ENCODE data around the gene SAT1. TPM values are rescaled to one million over a fixed set of nuclear protein-coding genes. Genes with fewer than 3 reads are reported as not detected.
A peak's percentile ranks its signal among the peaks of the same experiment; 100 is the strongest.

Gene SAT1
- polyA plus RNA-seq, 1 donor (not counting 4 experiments of a cell fraction or from before 2014, with no cell fraction given) = 1,607 TPM

GRCh38 chrX:23826216-23826615 is 43.2 kb downstream of the SAT1 start:
- Histone ChIP-seq H2AFZ (ENCODE audit: control insufficient read depth, low read length) (no peak overlapping the region), H3K4me2 (ENCODE audit: control insufficient read depth, extremely low read depth, insufficient read depth, low read depth, low read length) (no peak overlapping the region), H3K4me3 (ENCODE audit: control insufficient read depth in 2 of 3, extremely low read depth in 1 of 3, insufficient read depth in 2 of 3, low read depth in 1 of 3, low read length in 3 of 3) (no peak overlapping the region), H3K79me2 (ENCODE audit: control insufficient read depth, insufficient read depth, low read length) (no peaks in the 10 kb centered on the region), H3K4me1 (ENCODE audit: control insufficient read depth, extremely low read depth, insufficient read depth, low read length) (no peaks in the 10 kb centered on the region), H3K9ac (ENCODE audit: control insufficient read depth, extremely low read depth, insufficient read depth, low read length) (no peak overlapping the region), H3K9me1 (ENCODE audit: control insufficient read depth, extremely low read depth, insufficient read depth, low read length) (no peaks in the 10 kb centered on the region), H3K27ac (ENCODE audit: control insufficient read depth, insufficient read depth, low read length) (no peak overlapping the region), H4K20me1 (ENCODE audit: control insufficient read depth, extremely low read depth, insufficient read depth, low read length) (no peaks in the 10 kb centered on the region), H3K27me3 (ENCODE audit: control insufficient read depth, extremely low read depth, insufficient read depth, low read length) (no peaks in the 10 kb centered on the region), H3K36me3 (ENCODE audit: control insufficient read depth in 2 of 2, extremely low read depth in 1 of 2, insufficient read depth in 2 of 2, low read length in 2 of 2) (no peaks in the 10 kb centered on the region), H3K9me3 (ENCODE audit: control insufficient read depth, low read depth, low read length) (no peaks in the 10 kb centered on the region)
- TF ChIP-seq EZH2 (IDR thresholded peaks at IDR 0.05; ENCODE audit: low read length) (no peak), CTCF (optimal IDR thresholded peaks at IDR 0.05 in 1 of 3, IDR thresholded peaks at IDR 0.05 in 1 of 3, conservative IDR thresholded peaks at IDR 0.05 in 1 of 3; ENCODE audit: extremely low read depth in 1 of 3, insufficient read depth in 2 of 3, low read length in 3 of 3) (no peak)
- dilution Hi-C loops (cut with MboI; ENCODE audit: extremely low pct_ligation_motif_present, low sequenced_read_pairs) = no loop called here
- FAIRE-seq = peak; percentile 68
- DNase-seq (ENCODE audit: low read depth, low spot score) = no peak

GRCh38 chrX:23826653-23827052 is 43.7 kb downstream of the SAT1 start:
- Histone ChIP-seq H3K4me1 (ENCODE audit: control insufficient read depth, extremely low read depth, insufficient read depth, low read length) (no peaks in the 10 kb centered on the region), H3K9me3 (ENCODE audit: control insufficient read depth, low read depth, low read length) (no peaks in the 10 kb centered on the region), H3K27ac (ENCODE audit: control insufficient read depth, insufficient read depth, low read length) (no peak overlapping the region), H3K4me3 (ENCODE audit: control insufficient read depth in 2 of 3, extremely low read depth in 1 of 3, insufficient read depth in 2 of 3, low read depth in 1 of 3, low read length in 3 of 3) (no peak overlapping the region), H3K36me3 (ENCODE audit: control insufficient read depth in 2 of 2, extremely low read depth in 1 of 2, insufficient read depth in 2 of 2, low read length in 2 of 2) (no peaks in the 10 kb centered on the region), H3K79me2 (ENCODE audit: control insufficient read depth, insufficient read depth, low read length) (no peaks in the 10 kb centered on the region), H3K9me1 (ENCODE audit: control insufficient read depth, extremely low read depth, insufficient read depth, low read length) (no peaks in the 10 kb centered on the region), H3K9ac (ENCODE audit: control insufficient read depth, extremely low read depth, insufficient read depth, low read length) (no peak overlapping the region), H3K4me2 (ENCODE audit: control insufficient read depth, extremely low read depth, insufficient read depth, low read depth, low read length) (no peak overlapping the region), H4K20me1 (ENCODE audit: control insufficient read depth, extremely low read depth, insufficient read depth, low read length) (no peaks in the 10 kb centered on the region), H2AFZ (ENCODE audit: control insufficient read depth, low read length) (no peak overlapping the region), H3K27me3 (ENCODE audit: control insufficient read depth, extremely low read depth, insufficient read depth, low read length) (no peaks in the 10 kb centered on the region)
- FAIRE-seq (no peak), DNase-seq (ENCODE audit: low read depth, low spot score) (no peak)
- dilution Hi-C loops (cut with MboI; ENCODE audit: extremely low pct_ligation_motif_present, low sequenced_read_pairs) = no loop called here
- TF ChIP-seq EZH2 (IDR thresholded peaks at IDR 0.05; ENCODE audit: low read length) = no peak
- no peak for TF ChIP-seq CTCF (optimal IDR thresholded peaks at IDR 0.05 in 1 of 3, IDR thresholded peaks at IDR 0.05 in 1 of 3, conservative IDR thresholded peaks at IDR 0.05 in 1 of 3; ENCODE audit: extremely low read depth in 1 of 3, insufficient read depth in 2 of 3, low read length in 3 of 3)

Measured in keratinocyte (primary cell).